H9 (cell line): ENCODE data around the gene SPRR4. TPM values are rescaled to one million over a fixed set of nuclear protein-coding genes. Genes with fewer than 3 reads are reported as not detected.

Source experiments
- DNase-seq: peaks from one replicate; pipeline ENCODE4 v3.0.0-alpha.2; 2017
- H2AFZ ChIP-seq: one replicate; pipeline ENCODE4 v1.6.1; 2013; ENCODE audit warnings: mild to moderate bottlenecking, low read length, control low read depth, moderate library complexity
- H2AK5ac ChIP-seq: 2 replicates; pipeline ENCODE4 v1.6.1; 2013; ENCODE audit warnings: low read length, control low read depth, mixed read lengths; ENCODE audit not compliant: insufficient read length
- H2BK120ac ChIP-seq: one replicate; pipeline ENCODE4 v1.6.1; 2013; ENCODE audit warnings: low read depth, mild to moderate bottlenecking, low read length, control low read depth, inconsistent platforms; ENCODE audit not compliant: poor library complexity, severe bottlenecking
- H2BK12ac ChIP-seq: 2 replicates; pipeline ENCODE4 v1.6.1; 2013; ENCODE audit warnings: low read length, control low read depth, mixed read lengths, low read depth; ENCODE audit not compliant: insufficient read length
- H2BK15ac ChIP-seq: 2 replicates; pipeline ENCODE4 v1.6.1; 2013; ENCODE audit warnings: low read depth, low read length, control low read depth
- H2BK20ac ChIP-seq: one replicate; pipeline ENCODE4 v1.6.1; 2013; ENCODE audit warnings: low read depth, mild to moderate bottlenecking, low read length, control low read depth, inconsistent platforms; ENCODE audit not compliant: poor library complexity, severe bottlenecking
- H2BK5ac ChIP-seq: 2 replicates; pipeline ENCODE4 v1.6.1; 2013; ENCODE audit warnings: low read length, control low read depth, mixed read lengths; ENCODE audit not compliant: insufficient read length
- H3K14ac ChIP-seq: 2 replicates; pipeline ENCODE4 v1.6.1; 2013; ENCODE audit warnings: low read length, control low read depth; ENCODE audit not compliant: insufficient read depth
- H3K18ac ChIP-seq: 2 replicates; pipeline ENCODE4 v1.6.1; 2013; ENCODE audit warnings: low read depth, mild to moderate bottlenecking, mixed read lengths, low read length, control low read depth; ENCODE audit not compliant: insufficient read length
- H3K23ac ChIP-seq: 2 replicates; pipeline ENCODE4 v1.6.1; 2013; ENCODE audit warnings: low read length, control low read depth, mixed read lengths, low read depth; ENCODE audit not compliant: insufficient read length
- H3K23me2 ChIP-seq: 2 replicates; pipeline ENCODE4 v1.6.1; 2013; ENCODE audit warnings: low read depth, mild to moderate bottlenecking, mixed read lengths, low read length, control low read depth; ENCODE audit not compliant: insufficient read length, poor library complexity, severe bottlenecking
- H3K27ac ChIP-seq: 2 replicates; pipeline ENCODE4 v1.5.1; 2013; ENCODE audit warnings: low read length, control low read depth, mixed read lengths, low read depth; ENCODE audit not compliant: insufficient read length
- H3K27me3 ChIP-seq: 2 replicates; pipeline ENCODE4 v1.6.1; 2013; ENCODE audit warnings: low read length, control low read depth, inconsistent platforms; ENCODE audit not compliant: insufficient read depth
- H3K4ac ChIP-seq: 2 replicates; pipeline ENCODE4 v1.6.1; 2013; ENCODE audit warnings: low read depth, mild to moderate bottlenecking, control low read depth, inconsistent platforms, low read length, moderate library complexity
- H3K4me1 ChIP-seq: 2 replicates; pipeline ENCODE4 v1.6.1; 2013; ENCODE audit warnings: low read length, control low read depth, inconsistent platforms; ENCODE audit not compliant: insufficient read depth
- H3K4me2 ChIP-seq: 2 replicates; pipeline ENCODE4 v1.6.1; 2013; ENCODE audit warnings: low read length, control low read depth, mixed read lengths; ENCODE audit not compliant: insufficient read length, insufficient read depth
- H3K56ac ChIP-seq: 2 replicates; pipeline ENCODE4 v1.6.1; 2013; ENCODE audit warnings: low read depth, mild to moderate bottlenecking, mixed read lengths, low read length, control low read depth; ENCODE audit not compliant: insufficient read length
- H3K79me1 ChIP-seq: 2 replicates; pipeline ENCODE4 v1.6.1; 2013; ENCODE audit warnings: low read depth, mild to moderate bottlenecking, moderate library complexity, low read length, control low read depth, inconsistent platforms; ENCODE audit not compliant: insufficient read depth, poor library complexity, severe bottlenecking
- H3K79me2 ChIP-seq: 2 replicates; pipeline ENCODE4 v1.6.1; 2013; ENCODE audit warnings: low read length, control low read depth, inconsistent platforms; ENCODE audit not compliant: insufficient read depth
- H3K9ac ChIP-seq: 2 replicates; pipeline ENCODE4 v1.6.1; 2013; ENCODE audit warnings: low read length, control low read depth, mixed read lengths; ENCODE audit not compliant: insufficient read length; ENCODE audit errors: extremely low read depth
- H3K9me3 ChIP-seq: one replicate; pipeline ENCODE4 v1.6.1; 2013; ENCODE audit warnings: low read depth, low read length, inconsistent platforms; ENCODE audit not compliant: control insufficient read depth
- H3T11ph ChIP-seq: one replicate; pipeline ENCODE4 v1.6.1; 2013; ENCODE audit warnings: mild to moderate bottlenecking, low read length, control low read depth, inconsistent platforms
- H4K20me1 ChIP-seq: one replicate; pipeline ENCODE4 v1.6.1; 2013; ENCODE audit not compliant: control insufficient read depth, insufficient read length, insufficient read depth
- H4K5ac ChIP-seq: 2 replicates; pipeline ENCODE4 v1.6.1; 2013; ENCODE audit warnings: low read depth, mild to moderate bottlenecking, mixed read lengths, low read length, control low read depth; ENCODE audit not compliant: insufficient read length
- H4K8ac ChIP-seq: replicated peaks from 2 replicates; pipeline ENCODE4 v1.6.1; 2013; ENCODE audit warnings: low read length, control low read depth, mixed read lengths, low read depth; ENCODE audit not compliant: insufficient read length
- H4K91ac ChIP-seq: 2 replicates; pipeline ENCODE4 v1.6.1; 2013; ENCODE audit warnings: low read depth, mild to moderate bottlenecking, moderate library complexity, mixed read lengths, low read length, control low read depth; ENCODE audit not compliant: insufficient read length
- H3K27ac Mint-ChIP-seq, 3 experiments: 2 replicates in 2 of 3; 3 replicates in 1 of 3; pipeline ENCODE4 v1.8.0; 2020 to 2021; ENCODE audit warnings: mixed read lengths in 3 of 3, mild to moderate bottlenecking in 1 of 3, moderate library complexity in 1 of 3
- H3K27me3 Mint-ChIP-seq: 2 replicates; pipeline ENCODE4 v1.8.0; 2021; ENCODE audit warnings: low read depth, mild to moderate bottlenecking, moderate library complexity, mixed read lengths
- H3K36me3 Mint-ChIP-seq, 3 experiments: 2 replicates in 2 of 3; 3 replicates in 1 of 3; pipeline ENCODE4 v1.8.0; 2020 to 2021; ENCODE audit warnings: low read depth in 3 of 3, mixed read lengths in 3 of 3; ENCODE audit not compliant: insufficient read depth in 1 of 3
- H3K4me1 Mint-ChIP-seq, 2 experiments: 2 replicates each; pipeline ENCODE4 v1.8.0; 2020; ENCODE audit warnings: mixed read lengths in 2 of 2
- H3K4me3 Mint-ChIP-seq, 2 experiments: 2 replicates in 1 of 2; 3 replicates in 1 of 2; pipeline ENCODE4 v1.8.0; 2020 to 2021; ENCODE audit warnings: mild to moderate bottlenecking in 2 of 2, mixed read lengths in 2 of 2, moderate library complexity in 1 of 2
- H3K9me3 Mint-ChIP-seq, 2 experiments: 2 replicates in 1 of 2; 3 replicates in 1 of 2; pipeline ENCODE4 v1.8.0; 2020; ENCODE audit warnings: mild to moderate bottlenecking in 2 of 2, mixed read lengths in 2 of 2, moderate library complexity in 1 of 2
- WGBS: extraction: QIAGEN DNeasy Blood & Tissue Kit; methylation state at CpG from one replicate; pipeline ENCODE4 v1.1.7; 2013; ENCODE audit warnings: missing lambda C conversion rate, low lambda C conversion rate, mixed read lengths; ENCODE audit not compliant: insufficient read length; ENCODE audit errors: extremely low coverage; 5-methylcytosine and 5-hydroxymethylcytosine counted together
- total RNA-seq: library from RNA; stranded (reverse); gene quantifications from 2 replicates; pipeline ENCODE4 v1.2.1, GENCODE V29; 2021
- TF ChIP-seq, protein P1 (sequence below): fragments of 200-600 bp; sonication (generic); conservative IDR thresholded peaks from 3 replicates; pipeline ENCODE4 v1.8.0; 2021; ENCODE audit warnings: antibody characterized with exemption, mild to moderate bottlenecking

SPRR4 gene
- total RNA-seq, 1 experiment from 2014 or later = not detected

DNA sequence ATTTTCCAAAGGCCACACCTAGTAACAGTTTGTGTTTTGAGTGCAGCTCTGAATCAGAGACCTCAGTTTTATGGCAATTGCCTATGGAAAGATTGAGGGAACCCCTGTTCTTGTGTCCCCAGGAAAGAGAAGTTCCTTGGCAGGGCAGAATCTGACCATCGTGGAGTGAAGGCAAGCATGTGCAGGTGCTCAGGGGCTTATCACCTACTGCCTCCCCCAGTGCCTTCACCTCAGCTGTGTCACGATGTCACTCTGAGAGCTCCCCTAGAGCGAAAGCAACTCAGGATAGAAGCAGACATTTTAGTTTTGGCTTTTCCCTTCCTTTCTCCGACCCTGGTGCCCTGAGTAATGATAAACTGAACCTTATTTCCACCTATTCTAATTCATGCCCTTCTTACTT is 11.6 kb downstream of the SPRR4 start:
- H2BK120ac ChIP-seq = no peak overlapping the region
- no peak for DNase-seq
- H4K91ac ChIP-seq = no peak overlapping the region
- H2BK12ac ChIP-seq = no peak overlapping the region
- no peaks in the 10 kb centered on the region for H3K79me2 ChIP-seq
- no peak overlapping the region for H3K56ac ChIP-seq
- no peak overlapping the region for H3T11ph ChIP-seq
- peaks cover 44% of the 10 kb centered on the region for H3K27me3 Mint-ChIP-seq
- no peaks in the 10 kb centered on the region for H3K27me3 ChIP-seq
- no CpG with 5 or more reads among the region's 4 CpGs for WGBS
- no peak overlapping the region for H3K4me2 ChIP-seq
- H2AFZ ChIP-seq = no peak overlapping the region
- TF ChIP-seq, protein P1, sequence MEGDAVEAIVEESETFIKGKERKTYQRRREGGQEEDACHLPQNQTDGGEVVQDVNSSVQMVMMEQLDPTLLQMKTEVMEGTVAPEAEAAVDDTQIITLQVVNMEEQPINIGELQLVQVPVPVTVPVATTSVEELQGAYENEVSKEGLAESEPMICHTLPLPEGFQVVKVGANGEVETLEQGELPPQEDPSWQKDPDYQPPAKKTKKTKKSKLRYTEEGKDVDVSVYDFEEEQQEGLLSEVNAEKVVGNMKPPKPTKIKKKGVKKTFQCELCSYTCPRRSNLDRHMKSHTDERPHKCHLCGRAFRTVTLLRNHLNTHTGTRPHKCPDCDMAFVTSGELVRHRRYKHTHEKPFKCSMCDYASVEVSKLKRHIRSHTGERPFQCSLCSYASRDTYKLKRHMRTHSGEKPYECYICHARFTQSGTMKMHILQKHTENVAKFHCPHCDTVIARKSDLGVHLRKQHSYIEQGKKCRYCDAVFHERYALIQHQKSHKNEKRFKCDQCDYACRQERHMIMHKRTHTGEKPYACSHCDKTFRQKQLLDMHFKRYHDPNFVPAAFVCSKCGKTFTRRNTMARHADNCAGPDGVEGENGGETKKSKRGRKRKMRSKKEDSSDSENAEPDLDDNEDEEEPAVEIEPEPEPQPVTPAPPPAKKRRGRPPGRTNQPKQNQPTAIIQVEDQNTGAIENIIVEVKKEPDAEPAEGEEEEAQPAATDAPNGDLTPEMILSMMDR = no peak
- no peaks in the 10 kb centered on the region; a peak in 1 of 7 replicates for H3K36me3 Mint-ChIP-seq
- no peak overlapping the region for H3K14ac ChIP-seq
- no peaks in the 10 kb centered on the region for H4K20me1 ChIP-seq
- H3K27ac ChIP-seq = no peak overlapping the region
- H3K4me1 Mint-ChIP-seq = no peaks in the 10 kb centered on the region
- H4K8ac ChIP-seq = no peak overlapping the region
- H3K23me2 ChIP-seq = no peaks in the 10 kb centered on the region
- no peak overlapping the region for H3K4me3 Mint-ChIP-seq
- H3K4me1 ChIP-seq = no peaks in the 10 kb centered on the region
- H3K27ac Mint-ChIP-seq = no peak overlapping the region
- H3K9me3 ChIP-seq = no peaks in the 10 kb centered on the region
- H4K5ac ChIP-seq = no peak overlapping the region
- H3K9me3 Mint-ChIP-seq = peaks cover 0 to 14% of the 10 kb centered on the region in 2 experiments; a peak in 3 of 5 replicates
- no peak overlapping the region for H3K4ac ChIP-seq
- no peak overlapping the region for H3K23ac ChIP-seq
- no peak overlapping the region for H2BK15ac ChIP-seq
- H3K79me1 ChIP-seq = no peaks in the 10 kb centered on the region
- no peak overlapping the region for H3K18ac ChIP-seq
- H2BK20ac ChIP-seq = no peak overlapping the region
- no peak overlapping the region for H2AK5ac ChIP-seq
- no peak overlapping the region for H3K9ac ChIP-seq
- no peak overlapping the region for H2BK5ac ChIP-seq
